K562 (cell line): Measurements from ENCODE around the gene LRRC41. TPM values are rescaled to one million over a fixed set of nuclear protein-coding genes. Genes with fewer than 3 reads are reported as not detected.

Source experiments
- ATAC-seq: fragments of 200-7000 bp; cut with Tn5 transposase; 3 replicates; pipeline ENCODE4 v1.9.1; 2020; ENCODE audit warnings: moderate library complexity
- BruUV-seq: library from RNA; stranded (reverse); fragments of 400-500 nt; replicated peaks from 2 replicates; lab custom pipeline; 2021; lab: Mats Ljungman, UMichigan
- CTCF ChIA-PET: fragments of 300-600 bp; formaldehyde crosslinking; extraction: SDS; loops from one replicate; lab custom pipeline; 2021; ENCODE audit warnings: low intra/inter-chr PET ratio; lab: Yijun Ruan, JAX
- POLR2A ChIA-PET: fragments of 300-600, 350-650 bp; sonication (Branson Sonifier 250); formaldehyde crosslinking; extraction: SDS; loops from one replicate; lab custom pipeline; 2021; ENCODE audit warnings: antibody characterized with exemption, inconsistent platforms; lab: Yijun Ruan, JAX
- DNase-seq, 4 experiments: peaks; one replicate each; pipeline versions ENCODE4 v3.0.0 to v3.0.0-alpha.2; 2011 to 2018; ENCODE audit warnings: low spot score in 3 of 4, mixed read lengths in 3 of 4; ENCODE audit errors: extremely low read depth in 1 of 4
- FAIRE-seq: peaks from 2 replicates; lab custom pipeline; 2011; peaks lifted over from hg19 to GRCh38; lab: Jason Lieb, UNC
- H2AFZ ChIP-seq: 2 replicates; pipeline ENCODE4 v1.6.0; 2011; ENCODE audit warnings: low read depth, low read length, control low read depth, inconsistent platforms
- H3K27ac ChIP-seq: fragments of 200-600 bp; 3 replicates; pipeline ENCODE4 v1.8.0; 2011; ENCODE audit warnings: low read depth, mild to moderate bottlenecking, control low read depth, inconsistent platforms, low read length, moderate library complexity, mixed read lengths; ENCODE audit errors: extremely low read depth
- H3K27me3 ChIP-seq, 2 experiments: fragments of 300-600 bp in 1 of 2; 2 replicates in 1 of 2; 3 replicates in 1 of 2; pipeline versions ENCODE4 v1.6.0 to v1.8.0; 2011; ENCODE audit warnings: inconsistent platforms in 2 of 2, low read length in 2 of 2, mild to moderate bottlenecking in 1 of 2, mixed read lengths in 1 of 2, moderate library complexity in 1 of 2; ENCODE audit not compliant: control insufficient read depth in 2 of 2, insufficient read depth in 2 of 2
- H3K36me3 ChIP-seq: fragments of 300-600 bp; 3 replicates; pipeline ENCODE4 v1.8.0; 2011; ENCODE audit warnings: mild to moderate bottlenecking, low read length, inconsistent platforms; ENCODE audit not compliant: control insufficient read depth, insufficient read depth
- H3K4me1 ChIP-seq, 2 experiments: fragments of 200-600 bp in 1 of 2; replicated peaks in 1 of 2; 2 replicates in 1 of 2; 3 replicates in 1 of 2; pipeline versions ENCODE4 v1.5.1 to v1.8.0; 2011; ENCODE audit warnings: inconsistent platforms in 2 of 2, low read length in 2 of 2, mild to moderate bottlenecking in 1 of 2, mixed read lengths in 1 of 2, moderate library complexity in 1 of 2; ENCODE audit not compliant: control insufficient read depth in 2 of 2, insufficient read depth in 2 of 2
- H3K4me2 ChIP-seq: 2 replicates; pipeline ENCODE4 v1.6.1; 2011; ENCODE audit warnings: low read length, control low read depth, inconsistent platforms, mixed read lengths; ENCODE audit not compliant: insufficient read depth
- H3K4me3 ChIP-seq: fragments of 200-600 bp; sonication (generic), shearing (Covaris generic); 2 replicates; pipeline ENCODE4 v1.5.1; 2016; ENCODE audit warnings: control low read depth, inconsistent platforms
- H3K79me2 ChIP-seq: fragments of 200-600 bp; 3 replicates; pipeline ENCODE4 v1.8.0; 2011; ENCODE audit warnings: low read length, inconsistent platforms; ENCODE audit not compliant: control insufficient read depth, insufficient read depth
- H3K9ac ChIP-seq, 2 experiments: 2 replicates each; pipeline versions ENCODE4 v1.6.0 to v1.6.1; 2011; ENCODE audit warnings: low read depth in 2 of 2, low read length in 2 of 2, control low read depth in 1 of 2, inconsistent platforms in 1 of 2, mild to moderate bottlenecking in 1 of 2, mixed read lengths in 1 of 2; ENCODE audit not compliant: insufficient read depth in 1 of 2
- H3K9me1 ChIP-seq: one replicate; pipeline ENCODE4 v1.6.0; 2011; ENCODE audit warnings: inconsistent platforms, mild to moderate bottlenecking, low read length, moderate library complexity; ENCODE audit not compliant: control insufficient read depth, insufficient read depth
- H3K9me3 ChIP-seq: replicated peaks from 2 replicates; pipeline ENCODE4 v1.5.1; 2011; ENCODE audit warnings: low read depth, low read length, inconsistent platforms; ENCODE audit not compliant: control insufficient read depth, insufficient read depth
- H4K20me1 ChIP-seq: replicated peaks from 2 replicates; pipeline ENCODE4 v1.6.1; 2011; ENCODE audit warnings: low read length, inconsistent platforms, mixed read lengths; ENCODE audit not compliant: control insufficient read depth, insufficient read depth
- CHD2 ChIP-seq: IDR thresholded peaks from 2 replicates; pipeline ENCODE4 v1.6.1; 2011; ENCODE audit warnings: low read depth, low read length
- HLTF ChIP-seq: fragments of 450-650 bp; IDR thresholded peaks from 2 replicates; pipeline ENCODE4 v1.6.1; 2016
- NR4A1 ChIP-seq, 2 experiments: fragments of 250-450 bp in 1 of 2; fragments of 450-650 bp in 1 of 2; sonication (Bioruptor Pico) in 1 of 2; IDR thresholded peaks; 2 replicates each; pipeline versions ENCODE4 v1.4.0 to v1.6.1; 2016 to 2020; ENCODE audit warnings: mild to moderate bottlenecking in 2 of 2, missing compliant biosample characterization in 1 of 2, missing genetic modification characterization in 1 of 2, moderate library complexity in 1 of 2
- POLR2B ChIP-seq: fragments of 450-650 bp; IDR thresholded peaks from 2 replicates; pipeline ENCODE4 v1.6.1; 2018; ENCODE audit warnings: low read depth; ENCODE audit not compliant: partially characterized antibody
- PPARD ChIP-seq: fragments of 250-450 bp; sonication (Bioruptor Pico); IDR thresholded peaks from 2 replicates; pipeline ENCODE4 v1.8.0; 2022; ENCODE audit warnings: inconsistent platforms, mild to moderate bottlenecking, moderate library complexity
- TAF15 ChIP-seq: fragments of 200-400 bp; formaldehyde crosslinking; IDR thresholded peaks from 2 replicates; pipeline ENCODE4 v1.6.1; 2017; ENCODE audit warnings: mild to moderate bottlenecking, low read depth, low read length, moderate library complexity
- ZFP36 ChIP-seq: fragments of 150-350 bp; IDR thresholded peaks from 2 replicates; pipeline ENCODE4 v1.6.1; 2018; ENCODE audit warnings: low read length, low read depth; ENCODE audit not compliant: partially characterized antibody
- ZNF57 ChIP-seq: fragments of 450-650 bp; formaldehyde crosslinking; IDR thresholded peaks from 2 replicates; pipeline ENCODE4 v1.4.0; 2020; ENCODE audit warnings: mild to moderate bottlenecking, moderate library complexity
- WGBS: fragments of 100-300 bp; shearing (Covaris generic); methylation state at CpG from one replicate; pipeline ENCODE4 v1.1.6; 2016; ENCODE audit warnings: low coverage, mixed read lengths; ENCODE audit not compliant: insufficient coverage; ENCODE audit errors: missing lambda C conversion rate; 5-methylcytosine and 5-hydroxymethylcytosine counted together
- in situ Hi-C: fragments of 300-500 bp; cut with MboI; formaldehyde crosslinking; loops from 4 replicates; pipeline ENCODE4 v1.15.0; 2018; ENCODE audit warnings: inconsistent platforms, mixed read lengths
- intact Hi-C: fragments of 100-400 bp; cut with micrococcal nuclease; formaldehyde crosslinking; loops from 2 replicates; pipeline ENCODE4 v1.14.2; 2022
- polyA plus RNA-seq, 8 experiments: library from polyadenylated mRNA; depleted of rRNA in 4 of 8; stranded (reverse) in 5 of 8; unstranded in 3 of 8; fragments of >200 nt; fragmentation: Nextera tagmentation in 2 of 8; fragmentation: Illumina TruSeq in 1 of 8; extraction: Ambion mirVana in 2 of 8; extraction: Trizol in 1 of 8; gene quantifications; 2 replicates each; pipeline versions ENCODE4 v1.2.1 to v1.2.3, GENCODE V29; 2011 to 2014; ENCODE audit warnings: inconsistent platforms in 1 of 8, missing spikeins in 1 of 8
- total RNA-seq, 7 experiments: library from RNA; depleted of rRNA in 6 of 7; stranded (reverse); fragments of >200 nt in 6 of 7; fragmentation: Illumina TruSeq in 2 of 7; extraction: Trizol in 2 of 7; gene quantifications; 2 replicates each; pipeline versions ENCODE4 v1.2.1 to v1.2.3, GENCODE V29; 2011 to 2021; ENCODE audit warnings: low replicate concordance in 1 of 7
- TF ChIP-seq, protein P1 (sequence below): sonication (generic); formaldehyde crosslinking; IDR thresholded peaks from 2 replicates; pipeline ENCODE4 v1.9.0; 2022; ENCODE audit warnings: mild to moderate bottlenecking, missing genetic modification reagents
- TF ChIP-seq, protein P2 (sequence below): fragments of 450-650 bp; IDR thresholded peaks from 2 replicates; pipeline ENCODE4 v1.7.1; 2018; ENCODE audit warnings: mild to moderate bottlenecking, low read depth; ENCODE audit not compliant: partially characterized antibody

Gene LRRC41
- total and polyA plus RNA-seq, 9 of the 15 experiments (the other 6 are each of a cell fraction or from before 2014, with no cell fraction given) = 10.5 to 64.7 (median 44.2) TPM

GRCh38 chr1:46268578-46268977 lies 34.8 kb downstream of the LRRC41 start:
- peaks cover 98% of the 10 kb centered on the region for H3K36me3 ChIP-seq
- DNase-seq (no peak), ATAC-seq (no peak), FAIRE-seq (no peak)
- intact Hi-C loops = no loop called here
- no peaks in the 10 kb centered on the region for H3K4me1 ChIP-seq
- in situ Hi-C loops = no loop called here
- H3K79me2 ChIP-seq = no peaks in the 10 kb centered on the region
- no TSS peak for BruUV-seq
- H3K9me3 ChIP-seq = no peaks in the 10 kb centered on the region
- H2AFZ ChIP-seq = no peak overlapping the region
- CTCF ChIA-PET = no interaction called here
- no peak overlapping the region for H3K9ac ChIP-seq
- no peak overlapping the region for H3K27ac ChIP-seq
- no peaks in the 10 kb centered on the region for H4K20me1 ChIP-seq
- no peak overlapping the region for H3K4me3 ChIP-seq
- POLR2A ChIA-PET = interaction anchor here (7.8 kb wide), 1 partner anchor 8 kb away, joined by 103 read pairs; no protein-coding TSS in a partner anchor
- no peaks in the 10 kb centered on the region for H3K27me3 ChIP-seq
- no peaks in the 10 kb centered on the region for H3K9me1 ChIP-seq
- WGBS = 64% methylated on average over 1 of the region's 1 CpG
- TF ChIP-seq ZFP36 = no peak
- TF ChIP-seq HLTF = no peak
- TF ChIP-seq CHD2 = no peak
- TF ChIP-seq, protein P1, sequence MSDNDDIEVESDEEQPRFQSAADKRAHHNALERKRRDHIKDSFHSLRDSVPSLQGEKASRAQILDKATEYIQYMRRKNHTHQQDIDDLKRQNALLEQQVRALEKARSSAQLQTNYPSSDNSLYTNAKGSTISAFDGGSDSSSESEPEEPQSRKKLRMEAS (CRISPR knock-in tag) = no peak
- TF ChIP-seq POLR2B = no peak
- TF ChIP-seq, protein P2, sequence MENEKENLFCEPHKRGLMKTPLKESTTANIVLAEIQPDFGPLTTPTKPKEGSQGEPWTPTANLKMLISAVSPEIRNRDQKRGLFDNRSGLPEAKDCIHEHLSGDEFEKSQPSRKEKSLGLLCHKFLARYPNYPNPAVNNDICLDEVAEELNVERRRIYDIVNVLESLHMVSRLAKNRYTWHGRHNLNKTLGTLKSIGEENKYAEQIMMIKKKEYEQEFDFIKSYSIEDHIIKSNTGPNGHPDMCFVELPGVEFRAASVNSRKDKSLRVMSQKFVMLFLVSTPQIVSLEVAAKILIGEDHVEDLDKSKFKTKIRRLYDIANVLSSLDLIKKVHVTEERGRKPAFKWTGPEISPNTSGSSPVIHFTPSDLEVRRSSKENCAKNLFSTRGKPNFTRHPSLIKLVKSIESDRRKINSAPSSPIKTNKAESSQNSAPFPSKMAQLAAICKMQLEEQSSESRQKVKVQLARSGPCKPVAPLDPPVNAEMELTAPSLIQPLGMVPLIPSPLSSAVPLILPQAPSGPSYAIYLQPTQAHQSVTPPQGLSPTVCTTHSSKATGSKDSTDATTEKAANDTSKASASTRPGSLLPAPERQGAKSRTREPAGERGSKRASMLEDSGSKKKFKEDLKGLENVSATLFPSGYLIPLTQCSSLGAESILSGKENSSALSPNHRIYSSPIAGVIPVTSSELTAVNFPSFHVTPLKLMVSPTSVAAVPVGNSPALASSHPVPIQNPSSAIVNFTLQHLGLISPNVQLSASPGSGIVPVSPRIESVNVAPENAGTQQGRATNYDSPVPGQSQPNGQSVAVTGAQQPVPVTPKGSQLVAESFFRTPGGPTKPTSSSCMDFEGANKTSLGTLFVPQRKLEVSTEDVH = no peak
- no peak for TF ChIP-seq PPARD (CRISPR knock-in tag)
- no peak for TF ChIP-seq NR4A1 (CRISPR knock-in tag; IDR thresholded peaks at IDR 0.05)
- TF ChIP-seq NR4A1 (tag; IDR thresholded peaks at IDR 0.05) = no peak
- TF ChIP-seq ZNF57 (CRISPR knock-in tag) = no peak
- no peak for TF ChIP-seq TAF15
- H3K4me2 ChIP-seq = no peak overlapping the region
